Trophoblast cell (in vitro differentiated cells and primary cell): Measurements from ENCODE around the gene DNAJC13.
"Not testable (repeated sequence)": the region's sequence is repeated elsewhere in the genome, so short reads cannot be mapped to it uniquely, and the experiment has no call there.

Source experiments
- DNase-seq, 2 donors: peaks; one replicate each; pipeline ENCODE4 v3.0.0-alpha.2; 2016
- H2AFZ ChIP-seq: 2 replicates; pipeline ENCODE4 v1.6.1; 2013; ENCODE audit warnings: low read length, moderate library complexity, mild to moderate bottlenecking; ENCODE audit not compliant: insufficient read depth, poor library complexity
- H2AK5ac ChIP-seq: 2 replicates; pipeline ENCODE4 v1.6.1; 2013; ENCODE audit warnings: mild to moderate bottlenecking, low read length
- H2BK120ac ChIP-seq: 2 replicates; pipeline ENCODE4 v1.6.1; 2013; ENCODE audit warnings: low read length, mild to moderate bottlenecking, moderate library complexity; ENCODE audit not compliant: insufficient read depth, poor library complexity
- H2BK12ac ChIP-seq: 2 replicates; pipeline ENCODE4 v1.6.1; 2013; ENCODE audit warnings: mild to moderate bottlenecking, low read length, moderate library complexity
- H2BK5ac ChIP-seq: 2 replicates; pipeline ENCODE4 v1.6.1; 2013; ENCODE audit warnings: low read length, low read depth, moderate library complexity, mild to moderate bottlenecking; ENCODE audit not compliant: poor library complexity
- H3K14ac ChIP-seq: 2 replicates; pipeline ENCODE4 v1.6.1; 2013; ENCODE audit warnings: mild to moderate bottlenecking, low read length
- H3K18ac ChIP-seq: 2 replicates; pipeline ENCODE4 v1.6.1; 2013; ENCODE audit warnings: mild to moderate bottlenecking, low read length
- H3K23ac ChIP-seq: 2 replicates; pipeline ENCODE4 v1.6.1; 2013; ENCODE audit warnings: low read length
- H3K27ac ChIP-seq: 2 replicates; pipeline ENCODE4 v1.5.1; 2013; ENCODE audit warnings: low read depth, mild to moderate bottlenecking, inconsistent platforms, low read length, moderate library complexity
- H3K27me3 ChIP-seq: 2 replicates; pipeline ENCODE4 v1.6.1; 2013; ENCODE audit warnings: inconsistent platforms, mild to moderate bottlenecking, low read length, moderate library complexity; ENCODE audit not compliant: insufficient read depth
- H3K36me3 ChIP-seq, 2 experiments: 1 replicate in 1 of 2; 2 replicates in 1 of 2; pipeline ENCODE4 v1.6.1; 2013; ENCODE audit warnings: low read length in 2 of 2, mild to moderate bottlenecking in 2 of 2, moderate library complexity in 1 of 2; ENCODE audit not compliant: insufficient read depth in 2 of 2, control insufficient read depth in 1 of 2
- H3K4ac ChIP-seq: 2 replicates; pipeline ENCODE4 v1.6.1; 2013; ENCODE audit warnings: low read depth, mild to moderate bottlenecking, low read length, moderate library complexity
- H3K4me1 ChIP-seq, 2 experiments: 1 replicate in 1 of 2; 2 replicates in 1 of 2; pipeline ENCODE4 v1.6.1; 2013; ENCODE audit warnings: low read length in 2 of 2, mild to moderate bottlenecking in 2 of 2, moderate library complexity in 1 of 2; ENCODE audit not compliant: insufficient read depth in 2 of 2, control insufficient read depth in 1 of 2
- H3K4me2 ChIP-seq: 2 replicates; pipeline ENCODE4 v1.6.1; 2013; ENCODE audit warnings: inconsistent platforms, mild to moderate bottlenecking, low read length, moderate library complexity
- H3K4me3 ChIP-seq: 2 replicates; pipeline ENCODE4 v1.5.1; 2013; ENCODE audit warnings: mild to moderate bottlenecking, low read depth, low read length, inconsistent platforms
- H3K79me1 ChIP-seq: one replicate; pipeline ENCODE4 v1.6.1; 2013; ENCODE audit warnings: low read length
- H3K79me2 ChIP-seq: 2 replicates; pipeline ENCODE4 v1.6.1; 2013; ENCODE audit warnings: low read length, mild to moderate bottlenecking; ENCODE audit not compliant: control insufficient read depth, insufficient read depth, poor library complexity
- H3K9ac ChIP-seq: 2 replicates; pipeline ENCODE4 v1.6.1; 2013; ENCODE audit warnings: mild to moderate bottlenecking, low read length
- H3K9me3 ChIP-seq: 2 replicates; pipeline ENCODE4 v1.6.1; 2013; ENCODE audit warnings: low read depth, mild to moderate bottlenecking, control low read depth, inconsistent platforms, low read length; ENCODE audit not compliant: insufficient read depth
- H4K12ac ChIP-seq: 2 replicates; pipeline ENCODE4 v1.6.1; 2013; ENCODE audit warnings: low read depth, mild to moderate bottlenecking, low read length, moderate library complexity
- H4K8ac ChIP-seq: 2 replicates; pipeline ENCODE4 v1.6.1; 2013; ENCODE audit warnings: low read depth, mild to moderate bottlenecking, low read length, moderate library complexity
- H4K91ac ChIP-seq: one replicate; pipeline ENCODE4 v1.6.1; 2013; ENCODE audit warnings: low read depth, mild to moderate bottlenecking, low read length, moderate library complexity
- WGBS: extraction: QIAGEN DNeasy Blood & Tissue Kit; methylation state at CpG from one replicate; pipeline ENCODE4 v1.1.7; 2013; ENCODE audit warnings: missing lambda C conversion rate; ENCODE audit not compliant: insufficient read length, insufficient coverage; ENCODE audit errors: extremely low coverage; 5-methylcytosine and 5-hydroxymethylcytosine counted together

DNAJC13 gene

GRCh38 chr3:132554437-132554836 lies 137.1 kb downstream of the DNAJC13 start:
- Histone ChIP-seq H3K79me2 (no peaks in the 10 kb centered on the region), H3K79me1 (no peaks in the 10 kb centered on the region), H3K23ac (no peak overlapping the region), H2BK120ac (no peak overlapping the region), H2BK5ac (no peak overlapping the region), H2BK12ac (no peak overlapping the region), H4K12ac (no peak overlapping the region), H3K4me1 (peaks cover 2 to 5% of the 10 kb centered on the region in 2 experiments), H3K27ac (no peak overlapping the region), H3K9ac (no peak overlapping the region), H2AFZ (no peak overlapping the region), H4K91ac (no peak overlapping the region), H3K4me2 (no peak overlapping the region), H3K36me3 (no peaks in the 10 kb centered on the region), H3K4ac (no peak overlapping the region), H2AK5ac (no peak overlapping the region), H3K14ac (no peak overlapping the region), H3K4me3 (no peak overlapping the region), H3K9me3 (no peaks in the 10 kb centered on the region), H4K8ac (no peak overlapping the region), H3K27me3 (no peaks in the 10 kb centered on the region), H3K18ac (no peak overlapping the region)
- no peak for DNase-seq
- no CpG with 5 or more reads among the region's 8 CpGs for WGBS

- Histone ChIP-seq H3K4ac (no peak overlapping the region), H2BK120ac (no peak overlapping the region), H3K14ac (no peak overlapping the region), H3K79me2 (no peaks in the 10 kb centered on the region), H3K18ac (no peak overlapping the region), H4K91ac (no peak overlapping the region), H3K9me3 (no peaks in the 10 kb centered on the region), H3K4me3 (no peak overlapping the region), H3K79me1 (no peaks in the 10 kb centered on the region), H3K23ac (no peak overlapping the region), H2BK5ac (peak overlapping the region; percentile 26), H3K9ac (no peak overlapping the region), H2AK5ac (no peak overlapping the region), H4K8ac (no peak overlapping the region), H3K27ac (no peak overlapping the region), H2AFZ (no peak overlapping the region), H3K36me3 (no peaks in the 10 kb centered on the region), H2BK12ac (no peak overlapping the region), H4K12ac (no peak overlapping the region), H3K4me2 (no peak overlapping the region), H3K4me1 (peaks cover 2 to 5% of the 10 kb centered on the region in 2 experiments), H3K27me3 (no peaks in the 10 kb centered on the region)
- DNase-seq: no peak
- no CpG with 5 or more reads among the region's 5 CpGs for WGBS
These were observed 138.2 kb downstream of the DNAJC13 start for GRCh38 chr3:132555306-132556035.

GRCh38 chr3:132556036-132556386 lies 138.7 kb downstream of the DNAJC13 start:
- H3K27ac ChIP-seq, H3K79me1 ChIP-seq, H2BK12ac ChIP-seq, H3K9me3 ChIP-seq, H4K8ac ChIP-seq, H4K12ac ChIP-seq, H3K27me3 ChIP-seq, H3K4me3 ChIP-seq, H2AFZ ChIP-seq, H2AK5ac ChIP-seq, H2BK120ac ChIP-seq, H3K23ac ChIP-seq, H3K4ac ChIP-seq, H3K4me2 ChIP-seq, H4K91ac ChIP-seq, H3K79me2 ChIP-seq, DNase-seq, H3K4me1 ChIP-seq, H3K14ac ChIP-seq, H3K9ac ChIP-seq, H3K36me3 ChIP-seq, H3K18ac ChIP-seq: not testable (repeated sequence)
- WGBS: no CpG with 5 or more reads among the region's 3 CpGs
- peak overlapping the region; percentile 26 for H2BK5ac ChIP-seq

GRCh38 chr3:132556508-132557159 lies 139.3 kb downstream of the DNAJC13 start:
- Histone ChIP-seq H2BK12ac (no peak overlapping the region), H3K27ac (no peak overlapping the region), H2BK120ac (no peak overlapping the region), H3K4me3 (no peak overlapping the region), H4K91ac (no peak overlapping the region), H3K18ac (no peak overlapping the region), H2BK5ac (no peak overlapping the region), H3K36me3 (no peaks in the 10 kb centered on the region), H2AK5ac (no peak overlapping the region), H3K4ac (no peak overlapping the region), H3K9ac (no peak overlapping the region), H4K12ac (no peak overlapping the region), H3K23ac (no peak overlapping the region), H3K27me3 (no peaks in the 10 kb centered on the region), H3K14ac (no peak overlapping the region), H3K79me2 (no peaks in the 10 kb centered on the region), H3K79me1 (no peaks in the 10 kb centered on the region), H4K8ac (no peak overlapping the region), H3K4me1 (peaks cover 2 to 5% of the 10 kb centered on the region in 2 experiments), H3K4me2 (no peak overlapping the region), H3K9me3 (no peaks in the 10 kb centered on the region), H2AFZ (no peak overlapping the region)
- WGBS: no CpG with 5 or more reads among the region's 8 CpGs
- no peak for DNase-seq
